HG02970 (cell line): ENCODE results near the gene LRRC8E.

ENCODE experiments used
- ATAC-seq: cut with Tn5 transposase; IDR thresholded peaks from one replicate; pipeline ENCODE4 v1.9.1; 2021; ENCODE audit warnings: mild to moderate bottlenecking, moderate library complexity, moderate number of reproducible peaks; ENCODE audit not compliant: unreplicated experiment, low FRiP score

The LRRC8E gene

GRCh38 chr19:7888145-7888825 lies at the start of gene LRRC8E:
Gene LRRC8E, plus strand, starts transcription at chr19:7888510. Its CDS starts 7,094 bp downstream, at chr19:7895604.
- ATAC-seq = no peak

DNA sequence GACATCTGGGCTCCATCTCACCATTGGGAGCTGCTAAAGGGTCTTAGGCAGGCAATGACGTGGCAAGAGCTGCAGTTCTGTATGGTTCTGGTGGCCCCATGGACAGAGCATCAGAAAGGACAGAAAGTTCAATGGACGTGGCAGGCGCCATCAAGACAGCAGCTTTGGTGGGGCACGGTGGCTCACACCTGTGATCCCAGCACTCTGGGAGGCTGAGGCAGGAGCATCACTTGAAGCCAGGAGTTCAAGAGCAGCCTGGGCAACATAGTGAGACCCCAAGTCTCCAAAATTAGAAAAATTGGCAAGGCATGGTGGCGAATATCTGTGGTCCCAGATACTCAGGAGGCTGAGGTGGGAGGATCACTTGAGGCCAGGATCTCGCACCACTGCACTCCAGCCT lies 48.8 kb upstream of the LRRC8E start:
- ATAC-seq = no peak

DNA sequence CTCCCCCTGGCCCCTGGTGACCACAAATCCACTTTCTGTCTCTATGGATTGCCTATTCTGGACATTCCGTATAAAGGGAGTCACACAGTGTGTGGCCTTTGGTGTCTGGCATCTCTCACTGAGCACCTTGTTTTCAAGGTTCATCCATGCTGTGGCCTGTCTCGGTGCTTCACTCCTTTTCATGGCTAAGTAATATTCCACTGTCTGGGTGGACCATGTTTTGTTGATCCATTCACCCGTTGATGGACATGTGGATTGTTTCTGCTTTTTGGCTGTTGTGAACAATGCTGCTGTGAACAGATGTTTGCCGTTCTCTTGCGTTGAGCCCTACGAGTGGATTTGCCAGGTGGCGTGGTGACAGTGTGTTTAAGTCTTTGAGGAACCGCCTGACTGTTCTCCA lies 47.7 kb upstream of the LRRC8E start:
- ATAC-seq = no peak

- ATAC-seq = no peak
Measured at GRCh38 chr19:7841751-7842660, 46.3 kb upstream of the LRRC8E start.

DNA sequence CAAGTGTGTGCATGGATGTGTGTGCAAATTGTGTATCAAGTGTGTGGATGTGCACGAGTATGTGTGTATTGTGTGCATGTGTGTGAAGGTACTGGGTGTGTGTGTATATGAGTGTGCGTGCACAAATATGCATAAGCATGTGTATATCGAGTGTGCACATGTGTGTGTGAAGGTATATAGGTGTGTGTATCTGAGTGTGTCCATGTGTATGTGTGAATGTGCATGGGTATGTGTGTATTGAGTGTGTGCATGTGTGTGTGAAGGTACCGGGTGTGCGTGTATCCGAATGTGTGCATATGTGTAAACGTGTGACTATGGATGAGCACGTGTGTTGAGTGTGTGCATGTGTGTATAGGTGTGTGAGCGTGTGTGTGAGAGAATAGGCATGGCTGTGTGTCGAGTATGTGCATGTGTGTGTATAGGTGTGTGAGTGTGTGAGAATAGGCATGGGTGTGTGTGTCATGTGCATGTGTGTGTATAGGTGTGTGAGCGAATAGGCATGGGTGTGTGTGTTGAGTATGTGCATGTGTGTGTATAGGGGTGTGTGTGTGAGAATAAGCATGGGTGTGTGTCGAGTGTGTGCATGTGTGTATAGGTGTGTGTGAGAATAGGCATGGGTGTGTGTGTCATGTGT lies 45.5 kb upstream of the LRRC8E start:
- no peak for ATAC-seq

GRCh38 chr19:7843521-7843920 lies 44.8 kb upstream of the LRRC8E start:
- ATAC-seq = no peak

GRCh38 chr19:7844405-7844804 lies 43.9 kb upstream of the LRRC8E start:
- no peak for ATAC-seq

GRCh38 chr19:7844951-7845350 lies 43.4 kb upstream of the LRRC8E start:
- no peak for ATAC-seq

DNA sequence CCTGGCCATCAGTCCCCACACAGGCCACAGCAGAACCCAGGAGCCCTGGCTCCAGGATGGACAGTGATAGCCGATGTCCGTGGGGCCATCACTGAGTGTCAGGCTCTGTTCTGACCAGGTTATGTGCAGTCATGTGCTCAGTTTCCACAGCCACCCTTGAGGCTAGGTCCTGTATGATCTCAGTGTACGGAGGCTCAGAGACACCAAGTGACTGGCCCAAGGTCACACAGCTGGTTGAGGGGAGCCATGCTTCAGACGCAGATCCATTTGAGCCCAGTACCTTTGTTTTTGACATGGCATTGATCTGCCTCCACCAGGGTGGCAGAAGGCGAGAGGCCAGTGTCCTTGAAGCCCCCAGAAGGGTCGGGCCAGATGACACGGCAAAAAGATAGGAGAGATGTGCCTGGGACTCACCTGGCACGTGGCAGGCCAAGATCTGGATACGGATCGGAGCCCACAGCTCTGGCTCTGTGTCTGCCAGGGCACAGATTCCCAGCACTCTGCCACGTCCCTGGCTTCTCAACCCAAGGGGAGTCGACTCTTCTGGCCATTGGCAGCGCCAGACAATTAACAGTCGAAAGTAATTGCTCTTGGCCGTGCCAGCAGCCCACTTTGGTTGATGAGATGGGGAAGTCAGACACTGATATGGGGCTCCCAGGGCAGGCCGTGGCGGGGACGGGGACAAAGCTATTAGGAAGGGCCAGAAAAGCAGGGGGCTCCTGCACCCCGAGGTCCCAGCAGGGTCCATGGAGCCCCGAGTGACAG lies 42.7 kb upstream of the LRRC8E start:
- no peak for ATAC-seq

DNA sequence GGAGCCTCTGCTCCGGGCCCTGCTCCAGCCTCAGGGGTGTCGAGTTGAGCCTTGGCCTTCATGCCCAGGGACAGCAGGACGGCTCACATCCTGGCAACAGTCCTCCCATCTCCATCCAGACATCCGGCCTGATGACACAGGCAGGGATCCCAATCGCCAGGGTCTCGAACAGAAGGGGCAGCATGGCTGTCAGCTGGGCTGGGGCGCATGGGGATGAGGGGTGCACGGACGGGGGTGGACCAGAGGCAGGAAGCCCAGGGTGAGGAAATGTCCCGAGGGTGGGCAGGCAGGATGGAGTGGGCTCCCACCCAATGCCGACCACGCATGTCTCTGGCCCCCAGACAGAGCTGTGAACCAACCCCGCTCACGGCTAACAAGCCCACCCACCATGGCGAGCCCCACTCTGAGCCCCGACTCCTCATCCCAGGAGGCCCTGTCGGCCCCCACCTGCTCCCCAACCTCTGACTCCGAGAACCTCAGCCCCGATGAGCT lies 42.1 kb upstream of the LRRC8E start:
- no peak for ATAC-seq

GRCh38 chr19:7847664-7848063 lies 40.6 kb upstream of the LRRC8E start:
- ATAC-seq = no peak

DNA sequence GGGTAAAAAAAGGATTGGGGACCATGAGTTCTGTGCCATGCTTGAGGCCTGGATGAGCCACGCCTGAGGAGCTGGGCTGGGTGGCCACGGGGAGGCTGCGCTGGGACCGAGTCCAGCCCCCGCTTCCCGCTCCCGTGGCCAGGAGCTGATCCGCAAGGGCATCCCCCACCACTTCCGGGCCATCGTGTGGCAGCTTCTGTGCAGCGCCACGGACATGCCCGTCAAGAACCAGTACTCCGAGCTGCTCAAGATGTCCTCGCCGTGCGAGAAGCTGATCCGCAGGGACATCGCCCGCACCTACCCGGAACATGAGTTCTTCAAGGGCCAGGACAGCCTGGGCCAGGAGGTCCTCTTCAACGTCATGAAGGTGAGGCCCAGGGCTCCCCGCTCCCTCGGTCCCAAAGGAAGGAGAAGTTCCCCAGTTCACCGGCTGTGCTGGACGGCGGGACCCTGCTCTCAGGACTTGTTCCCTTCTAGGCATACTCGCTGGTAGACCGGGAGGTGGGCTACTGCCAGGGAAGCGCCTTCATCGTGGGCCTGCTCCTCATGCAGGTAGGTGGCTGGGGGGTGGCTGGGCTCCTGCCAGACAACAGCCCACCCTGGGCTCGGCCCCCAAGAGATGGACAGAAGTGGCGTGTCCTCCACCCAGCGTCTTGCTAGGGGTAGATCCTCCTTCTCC lies 39.4 kb upstream of the LRRC8E start:
- ATAC-seq = no peak

DNA sequence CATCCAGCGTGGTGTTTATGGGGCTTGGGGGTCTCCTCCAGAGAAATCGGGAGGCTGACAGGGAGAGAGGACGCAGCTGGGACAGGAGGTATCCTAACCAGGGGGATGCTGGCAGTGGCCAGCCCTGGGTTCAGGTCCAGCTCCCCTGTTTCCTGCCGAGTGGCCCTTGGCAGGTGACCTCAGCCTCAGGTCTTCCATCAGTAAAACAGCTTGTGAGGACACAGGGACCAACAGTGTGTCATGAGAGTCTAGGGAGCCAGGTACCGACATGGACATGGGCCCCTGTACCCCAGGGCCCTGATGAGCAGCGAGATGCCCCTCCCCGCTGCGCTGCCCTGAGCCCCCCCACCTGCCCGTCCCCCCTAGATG lies 38.7 kb upstream of the LRRC8E start:
- ATAC-seq = no peak

DNA sequence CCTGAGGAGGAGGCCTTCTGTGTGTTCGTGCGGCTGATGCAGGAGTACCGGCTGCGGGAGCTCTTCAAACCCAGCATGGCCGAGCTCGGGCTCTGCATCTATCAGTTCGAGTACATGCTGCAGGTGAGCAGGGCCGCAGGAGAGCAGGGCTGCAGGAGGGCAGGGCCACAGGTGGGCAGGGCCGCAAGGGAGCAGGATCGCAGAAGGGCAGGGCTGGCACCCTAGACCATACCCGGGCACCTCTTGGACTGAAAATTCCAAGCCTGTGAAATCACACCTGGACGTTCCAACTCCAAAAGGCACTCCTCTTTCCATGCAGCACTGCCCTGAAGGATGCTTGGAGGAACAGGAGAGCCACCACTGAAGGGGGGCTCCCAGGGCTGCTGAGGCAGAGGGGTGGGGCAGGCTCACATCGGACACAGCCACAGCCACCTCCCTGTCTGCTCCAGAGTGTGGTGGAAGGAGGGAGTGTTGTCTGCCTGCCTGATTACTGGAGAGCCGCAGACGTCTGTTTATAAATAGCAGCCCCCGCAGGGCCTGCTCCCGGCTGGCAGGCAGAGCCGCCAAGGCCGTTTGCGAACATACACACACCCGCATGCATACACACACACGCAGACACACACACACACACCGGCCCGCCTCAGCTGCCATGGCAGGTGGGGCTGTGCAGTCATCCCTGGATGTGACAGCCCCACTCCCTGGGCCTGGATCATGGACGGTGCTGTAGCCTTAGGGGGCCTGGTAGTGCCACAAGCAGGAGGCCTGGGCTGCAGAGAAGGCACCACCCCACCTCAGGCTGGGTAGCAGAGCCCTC lies 38.1 kb upstream of the LRRC8E start:
- ATAC-seq = no peak

DNA sequence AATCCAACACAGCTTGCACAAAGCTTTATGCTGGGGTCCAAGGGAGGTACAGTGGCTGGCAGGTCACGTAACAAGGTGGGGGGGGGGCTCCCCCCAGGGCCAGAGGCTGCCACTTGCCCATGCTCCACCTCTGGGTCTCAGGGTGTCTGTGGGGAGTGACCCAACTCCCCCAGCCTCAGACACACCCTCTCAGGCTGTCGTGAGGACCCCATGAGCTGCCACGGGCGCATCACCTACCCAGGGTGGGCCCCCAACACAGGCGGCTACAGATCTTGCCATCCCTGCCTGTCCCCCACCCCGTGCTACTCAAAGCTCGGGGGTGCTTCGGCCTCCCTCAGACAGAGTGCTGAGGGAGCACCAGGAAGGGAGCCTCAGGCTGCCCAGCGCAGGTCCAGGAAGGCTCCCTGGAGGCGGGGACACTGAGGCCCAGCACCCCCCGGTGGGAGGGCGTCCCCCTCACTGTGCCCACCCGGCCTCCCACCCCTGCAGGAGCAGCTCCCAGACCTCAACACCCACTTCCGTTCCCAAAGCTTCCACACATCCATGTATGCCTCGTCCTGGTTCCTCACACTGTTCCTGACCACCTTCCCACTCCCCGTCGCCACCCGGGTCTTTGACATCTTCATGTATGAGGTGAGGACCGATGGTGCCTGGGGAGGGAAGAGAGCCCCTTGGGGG lies 37.2 kb upstream of the LRRC8E start:
- no peak for ATAC-seq

GRCh38 chr19:7851623-7852500 lies 36.4 kb upstream of the LRRC8E start:
- ATAC-seq = no peak
